ENCODE measurements around the gene RAD17.
"Not testable (repeated sequence)": the region's sequence is repeated elsewhere in the genome, so short reads cannot be mapped to it uniquely, and the experiment has no call there.

RAD17 gene

DNA sequence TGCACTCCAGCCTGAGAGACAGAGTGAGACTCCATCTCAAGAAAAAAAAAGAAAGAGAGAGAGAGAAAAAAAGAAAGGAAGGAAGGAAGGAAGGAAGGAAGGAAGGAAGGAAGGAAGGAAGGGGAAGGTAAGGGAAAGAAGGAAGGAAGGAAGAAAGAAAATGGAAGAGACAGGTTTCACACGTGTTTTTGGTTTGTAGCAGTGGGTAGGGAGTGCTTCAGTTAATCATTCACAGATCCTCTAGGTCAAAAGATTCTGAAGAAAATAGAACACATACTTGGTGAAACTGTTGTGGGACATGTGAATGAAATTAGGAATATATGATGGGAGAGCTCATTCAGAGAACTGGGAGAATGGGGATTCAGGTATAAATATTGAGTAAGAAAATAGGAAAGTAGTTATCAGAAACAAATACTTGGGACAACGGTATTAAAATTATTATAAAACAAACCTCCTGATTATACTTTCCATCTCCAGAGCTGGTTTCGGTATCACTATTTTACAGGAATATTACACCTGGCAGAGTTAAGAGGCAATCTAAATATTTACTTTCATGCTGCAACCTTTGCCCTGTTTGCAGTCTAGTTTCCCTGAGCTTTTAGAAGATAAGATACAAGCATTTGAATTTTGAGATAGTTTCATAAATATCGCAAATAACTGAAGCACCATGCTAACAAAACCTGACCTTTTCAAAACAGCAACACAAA is 82.5 kb downstream of the RAD17 start:
- in situ Hi-C loops (cut with HindIII; ENCODE audit: low pct_ligation_motif_present, low pct_unique_long_range_greater_than_20kb, low sequenced_read_pairs), result no loop called here
- DNase-seq, result no peak

DNA sequence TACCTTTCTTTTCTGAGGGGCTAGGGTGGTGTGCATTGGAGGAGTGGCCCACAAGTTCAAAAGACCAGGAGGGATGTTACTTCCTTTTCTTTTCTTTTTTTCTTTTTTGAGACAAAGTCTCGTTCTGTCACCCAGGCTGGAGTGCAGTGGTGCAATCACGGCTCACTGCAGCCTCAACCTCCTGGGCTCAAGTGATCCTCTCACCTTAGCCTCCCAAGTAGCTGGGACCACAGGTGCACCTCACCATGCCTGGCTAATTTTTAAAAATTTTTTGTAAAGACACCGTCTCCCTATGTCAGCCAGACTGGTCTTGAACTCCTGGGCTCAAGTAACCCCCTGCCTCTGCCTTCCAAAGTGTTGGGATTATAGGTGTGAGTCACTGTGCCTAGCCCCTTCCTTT is 83.9 kb downstream of the RAD17 start:
- DNase-seq; in situ Hi-C loops (cut with HindIII; ENCODE audit: low pct_ligation_motif_present, low pct_unique_long_range_greater_than_20kb, low sequenced_read_pairs): not testable (repeated sequence)

DNA sequence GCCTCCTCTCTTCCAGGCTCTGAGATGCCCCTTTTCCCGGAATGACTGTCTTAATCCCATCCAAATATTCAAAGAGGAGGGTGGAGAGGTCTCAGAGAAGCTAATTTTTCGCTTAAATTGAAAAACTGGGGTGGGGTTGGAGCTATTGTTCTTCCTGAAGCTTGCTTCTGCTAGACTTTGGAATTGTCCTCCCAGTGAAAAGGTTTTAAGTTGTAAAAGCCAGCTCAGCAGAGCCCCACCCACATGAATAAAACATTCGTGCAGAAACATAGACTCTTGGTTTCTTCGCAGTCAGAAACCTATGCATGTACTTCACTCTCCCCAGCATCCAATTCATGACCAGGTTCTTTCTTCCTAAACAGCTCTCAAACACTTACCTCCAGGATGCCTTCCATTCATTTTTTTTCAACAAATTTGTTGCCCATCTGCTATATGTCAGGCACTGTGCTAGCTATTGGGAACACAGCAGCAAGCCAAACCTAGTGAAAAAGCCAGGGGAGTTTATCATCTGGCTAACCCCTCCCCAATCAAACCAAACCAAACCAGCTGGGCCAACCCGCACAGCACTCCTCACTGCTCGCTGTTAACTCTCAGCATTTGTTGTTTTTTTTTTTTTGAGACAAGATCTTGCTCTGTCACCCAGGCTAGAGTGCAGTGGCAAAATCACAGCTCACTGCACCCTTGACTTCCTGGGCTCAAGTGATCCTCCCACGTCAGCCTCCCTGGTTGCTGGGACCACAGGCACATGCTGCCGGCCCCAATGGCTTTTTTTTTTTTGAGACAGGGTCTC is 85.0 kb downstream of the RAD17 start:
- in situ Hi-C loops (cut with HindIII; ENCODE audit: low pct_ligation_motif_present, low pct_unique_long_range_greater_than_20kb, low sequenced_read_pairs), result no loop called here
- DNase-seq, result no peak

DNA sequence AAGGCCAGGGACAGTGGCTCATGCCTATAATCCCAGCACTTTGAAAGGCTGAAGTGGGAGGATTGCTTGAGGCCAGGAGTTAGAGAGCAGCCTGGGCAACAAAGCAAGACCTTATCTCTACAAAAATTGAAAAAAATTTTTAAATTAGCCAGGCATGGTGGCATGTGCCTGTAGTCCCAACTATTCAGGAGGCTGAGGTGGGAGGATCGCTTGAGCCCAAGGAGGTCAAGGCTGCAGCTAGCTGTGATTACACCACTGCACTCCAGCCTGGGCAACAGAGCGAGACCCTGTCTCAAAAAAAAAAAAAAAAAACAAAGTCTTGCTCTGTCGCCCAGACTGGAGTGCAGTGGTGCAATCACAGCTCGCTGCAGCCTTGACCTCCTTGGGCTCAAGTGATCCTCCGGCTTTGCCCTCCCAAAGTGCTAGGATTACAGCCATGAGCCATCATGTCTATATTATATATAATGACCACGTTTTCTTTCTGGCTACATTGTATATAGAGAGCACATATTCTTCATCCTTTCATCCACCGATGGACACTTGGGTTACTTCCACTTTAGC is 85.9 kb downstream of the RAD17 start:
- in situ Hi-C loops (cut with HindIII; ENCODE audit: low pct_ligation_motif_present, low pct_unique_long_range_greater_than_20kb, low sequenced_read_pairs), result not testable (repeated sequence)

DNA sequence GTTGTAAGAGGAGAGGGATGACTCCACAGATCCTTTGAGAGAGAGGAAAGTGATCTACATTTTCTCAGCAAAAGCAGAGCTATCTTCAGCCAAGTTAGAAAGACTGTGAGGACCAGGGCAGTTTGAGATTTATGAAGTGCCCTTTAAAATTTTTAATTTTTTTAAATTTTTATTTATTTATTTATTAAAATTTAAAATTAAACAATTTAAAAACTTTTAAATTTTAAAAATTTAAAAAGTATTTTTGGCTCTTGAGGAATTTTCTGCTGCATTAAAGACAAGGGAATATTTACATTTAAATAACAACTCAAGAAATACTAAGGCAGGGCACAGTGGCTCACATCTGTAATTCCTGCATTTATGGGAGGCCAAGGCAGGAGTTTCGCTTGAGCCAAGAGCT is 92.6 kb downstream of the RAD17 start:
- no peak for DNase-seq
- in situ Hi-C loops (cut with HindIII; ENCODE audit: low pct_ligation_motif_present, low pct_unique_long_range_greater_than_20kb, low sequenced_read_pairs), result no loop called here

More for the DNA sequence above, 85.9 kb downstream of the RAD17 start:
- not testable (repeated sequence) for DNase-seq
